ENCODE measurements around the gene CAPS.

The CAPS gene

DNA sequence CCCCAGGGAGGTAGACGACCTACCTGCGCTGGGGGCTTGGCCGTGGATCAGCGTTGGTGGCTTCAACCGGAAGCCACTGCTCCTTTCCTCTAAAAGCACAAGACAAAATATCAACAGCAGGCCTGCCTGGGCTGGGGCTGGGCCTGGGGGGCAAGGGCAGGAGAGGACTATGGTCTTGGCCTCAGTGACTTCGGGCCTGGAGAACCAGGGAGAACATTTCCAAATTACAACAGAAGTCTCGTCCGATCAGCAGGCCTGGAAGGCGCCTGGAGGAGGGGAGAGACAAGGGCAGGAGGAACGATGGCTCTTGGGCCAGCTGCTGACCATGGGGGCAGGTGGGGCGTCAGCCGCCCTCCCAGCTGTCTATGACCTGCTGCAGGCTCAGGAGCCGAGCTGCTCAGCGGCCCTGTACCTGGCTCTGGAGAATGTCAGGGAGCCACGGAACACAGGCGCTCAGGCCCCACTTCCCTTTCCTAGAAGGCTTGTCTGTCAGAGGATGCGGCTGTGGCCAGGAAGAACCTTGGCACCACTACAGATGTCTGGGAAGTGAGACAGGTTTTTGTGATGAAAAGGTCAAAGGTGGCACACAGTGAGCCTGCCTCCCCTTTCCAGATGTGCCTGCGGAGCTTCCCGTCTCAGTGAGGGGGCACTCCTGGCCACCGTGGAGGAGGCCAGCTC lies 19.5 kb downstream of the CAPS start:
- Histone ChIP-seq H3K27me3 (ENCODE audit: low read length) (no peaks in the 10 kb centered on the region), H3F3A (ENCODE audit: insufficient read depth) (no peaks in the 10 kb centered on the region), H3K4me3 (ENCODE audit: insufficient read depth, low read length, poor library complexity, severe bottlenecking) (no peak overlapping the region), H3K4me2 (ENCODE audit: low read depth, low read length, poor library complexity, severe bottlenecking) (no peak overlapping the region), H4K20me1 (ENCODE audit: low read depth, low read length) (no peaks in the 10 kb centered on the region), H3K9ac (ENCODE audit: low read length) (no peak overlapping the region), H3K9me3 (ENCODE audit: insufficient read depth, low read length) (no peaks in the 10 kb centered on the region), H3K79me2 (ENCODE audit: insufficient read depth, low read length) (no peaks in the 10 kb centered on the region; the same call in 1 of the 2 replicates), H3K9me2 (replicated peaks; ENCODE audit: insufficient read depth, low read length) (no peaks in the 10 kb centered on the region), H3K36me3 (ENCODE audit: low read length) (no peaks in the 10 kb centered on the region), H2AFZ (ENCODE audit: low read depth, low read length, severe bottlenecking) (no peak overlapping the region), H3K27ac (ENCODE audit: low read depth, low read length) (no peak overlapping the region)
- TF ChIP-seq, protein P1, sequence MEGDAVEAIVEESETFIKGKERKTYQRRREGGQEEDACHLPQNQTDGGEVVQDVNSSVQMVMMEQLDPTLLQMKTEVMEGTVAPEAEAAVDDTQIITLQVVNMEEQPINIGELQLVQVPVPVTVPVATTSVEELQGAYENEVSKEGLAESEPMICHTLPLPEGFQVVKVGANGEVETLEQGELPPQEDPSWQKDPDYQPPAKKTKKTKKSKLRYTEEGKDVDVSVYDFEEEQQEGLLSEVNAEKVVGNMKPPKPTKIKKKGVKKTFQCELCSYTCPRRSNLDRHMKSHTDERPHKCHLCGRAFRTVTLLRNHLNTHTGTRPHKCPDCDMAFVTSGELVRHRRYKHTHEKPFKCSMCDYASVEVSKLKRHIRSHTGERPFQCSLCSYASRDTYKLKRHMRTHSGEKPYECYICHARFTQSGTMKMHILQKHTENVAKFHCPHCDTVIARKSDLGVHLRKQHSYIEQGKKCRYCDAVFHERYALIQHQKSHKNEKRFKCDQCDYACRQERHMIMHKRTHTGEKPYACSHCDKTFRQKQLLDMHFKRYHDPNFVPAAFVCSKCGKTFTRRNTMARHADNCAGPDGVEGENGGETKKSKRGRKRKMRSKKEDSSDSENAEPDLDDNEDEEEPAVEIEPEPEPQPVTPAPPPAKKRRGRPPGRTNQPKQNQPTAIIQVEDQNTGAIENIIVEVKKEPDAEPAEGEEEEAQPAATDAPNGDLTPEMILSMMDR (IDR thresholded peaks at IDR 0.05; ENCODE audit: insufficient read depth, low read length, poor library complexity, severe bottlenecking) = no peak

DNA sequence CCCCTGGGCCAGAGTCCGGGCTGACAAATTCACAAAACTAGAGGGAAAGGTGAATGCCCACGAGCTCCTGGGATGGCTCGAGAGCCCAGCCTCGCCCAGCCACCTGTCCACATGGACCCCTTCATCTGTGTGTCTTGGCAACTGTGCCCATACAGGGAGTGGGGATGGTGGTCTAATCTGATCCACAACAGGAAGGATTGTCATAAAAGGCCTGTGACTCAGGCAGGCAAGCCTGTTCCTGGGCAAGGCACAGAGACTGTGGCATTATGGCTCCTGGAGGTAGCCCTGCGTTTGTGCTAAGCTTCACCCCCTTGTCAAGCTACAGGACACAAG lies 20.0 kb downstream of the CAPS start:
- Histone ChIP-seq H4K20me1 (ENCODE audit: low read depth, low read length) (no peaks in the 10 kb centered on the region), H3F3A (ENCODE audit: insufficient read depth) (no peaks in the 10 kb centered on the region), H3K79me2 (ENCODE audit: insufficient read depth, low read length) (no peaks in the 10 kb centered on the region; the same call in 1 of the 2 replicates), H3K9ac (ENCODE audit: low read length) (no peak overlapping the region), H3K4me2 (ENCODE audit: low read depth, low read length, poor library complexity, severe bottlenecking) (no peak overlapping the region), H3K9me2 (replicated peaks; ENCODE audit: insufficient read depth, low read length) (no peaks in the 10 kb centered on the region), H2AFZ (ENCODE audit: low read depth, low read length, severe bottlenecking) (no peak overlapping the region), H3K27ac (ENCODE audit: low read depth, low read length) (no peak overlapping the region), H3K27me3 (ENCODE audit: low read length) (no peaks in the 10 kb centered on the region), H3K4me3 (ENCODE audit: insufficient read depth, low read length, poor library complexity, severe bottlenecking) (no peak overlapping the region), H3K9me3 (ENCODE audit: insufficient read depth, low read length) (no peaks in the 10 kb centered on the region), H3K36me3 (ENCODE audit: low read length) (no peaks in the 10 kb centered on the region)
- TF ChIP-seq, protein P1 (IDR thresholded peaks at IDR 0.05; ENCODE audit: insufficient read depth, low read length, poor library complexity, severe bottlenecking) = no peak
- TF ChIP-seq EZH2phosphoT487 (conservative IDR thresholded peaks at IDR 0.05; ENCODE audit: low read length) = no peak

DNA sequence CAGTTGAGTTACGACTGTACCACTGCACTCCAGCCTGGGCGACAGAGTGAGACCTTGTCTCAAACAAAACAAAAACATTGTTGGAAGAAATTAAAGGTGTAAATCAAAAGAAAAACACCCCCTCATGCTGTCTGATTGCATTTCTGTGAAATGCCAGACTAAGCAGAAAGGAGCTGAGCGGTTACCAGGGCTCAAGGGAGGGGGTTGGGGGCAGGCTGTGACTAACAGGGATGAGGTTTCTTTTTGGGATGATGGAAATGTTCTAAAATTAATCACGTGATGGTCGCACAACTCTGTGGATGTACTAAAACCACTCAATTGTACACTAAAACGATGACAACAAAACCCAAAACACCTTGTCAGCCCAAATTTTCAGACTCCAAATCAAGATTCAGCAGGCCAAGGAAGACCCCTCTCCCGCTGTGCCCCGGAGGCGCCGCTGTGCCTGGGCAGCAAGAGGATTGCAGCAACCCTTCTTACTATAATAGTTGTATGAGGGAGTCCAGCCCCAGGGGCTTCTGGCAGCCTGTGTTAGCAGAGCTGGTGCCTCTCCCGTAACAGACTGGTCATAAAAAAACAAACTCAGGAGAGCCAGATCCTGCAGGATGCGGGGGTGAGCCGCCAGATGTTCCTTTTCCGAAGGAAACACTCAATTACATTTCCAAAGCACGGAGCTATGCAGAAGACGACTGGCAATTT lies 20.9 kb downstream of the CAPS start:
- H3K27ac ChIP-seq (ENCODE audit: low read depth, low read length) = no peak overlapping the region
- no peak overlapping the region for H2AFZ ChIP-seq (ENCODE audit: low read depth, low read length, severe bottlenecking)
- H3K9me3 ChIP-seq (ENCODE audit: insufficient read depth, low read length) = no peaks in the 10 kb centered on the region
- no peaks in the 10 kb centered on the region for H4K20me1 ChIP-seq (ENCODE audit: low read depth, low read length)
- no peaks in the 10 kb centered on the region for H3K36me3 ChIP-seq (ENCODE audit: low read length)
- H3K4me3 ChIP-seq (ENCODE audit: insufficient read depth, low read length, poor library complexity, severe bottlenecking) = no peak overlapping the region
- no peaks in the 10 kb centered on the region for H3K27me3 ChIP-seq (ENCODE audit: low read length)
- H3K4me2 ChIP-seq (ENCODE audit: low read depth, low read length, poor library complexity, severe bottlenecking) = no peak overlapping the region
- peaks cover 3% of the 10 kb centered on the region for H3K79me2 ChIP-seq (ENCODE audit: insufficient read depth, low read length)
- no peaks in the 10 kb centered on the region for H3F3A ChIP-seq (ENCODE audit: insufficient read depth)
- H3K9me2 ChIP-seq (replicated peaks; ENCODE audit: insufficient read depth, low read length) = no peaks in the 10 kb centered on the region
- H3K9ac ChIP-seq (ENCODE audit: low read length) = no peak overlapping the region
- no peak for TF ChIP-seq EZH2phosphoT487 (conservative IDR thresholded peaks at IDR 0.05; ENCODE audit: low read length)
- TF ChIP-seq, protein P1 (IDR thresholded peaks at IDR 0.05; ENCODE audit: insufficient read depth, low read length, poor library complexity, severe bottlenecking) = no peak

Data from SU-DHL-6 (cell line).